SK-N-SH (cell line): ENCODE results near the gene HOXD10. TPM values are rescaled to one million over a fixed set of nuclear protein-coding genes. Genes with fewer than 3 reads are reported as not detected.

Source experiments
- ELF1 ChIP-seq: IDR thresholded peaks from 2 replicates; pipeline ENCODE4 v1.4.0; 2012
- EP300 ChIP-seq, 2 experiments: IDR thresholded peaks; 2 replicates each; pipeline versions ENCODE4 v1.4.0 to v1.6.1; 2012; ENCODE audit warnings: borderline replicate concordance in 1 of 2, low read depth in 1 of 2, low read length in 1 of 2
- EZH2phosphoT487 ChIP-seq: fragments of 200-600 bp; sonication (generic); IDR thresholded peaks from 2 replicates; pipeline ENCODE4 v1.6.1; 2017; ENCODE audit warnings: low read depth, mixed run types, mild to moderate bottlenecking, antibody characterized with exemption, moderate library complexity, borderline replicate concordance
- FOSL2 ChIP-seq: IDR thresholded peaks from 2 replicates; pipeline ENCODE4 v1.4.0; 2012; ENCODE audit warnings: low read depth, mild to moderate bottlenecking, moderate library complexity, borderline replicate concordance
- FOXJ3 ChIP-seq: sonication (generic); formaldehyde crosslinking; IDR thresholded peaks from 2 replicates; pipeline ENCODE4 v1.5.1; 2020; ENCODE audit warnings: mild to moderate bottlenecking, missing genetic modification reagents
- FOXM1 ChIP-seq: IDR thresholded peaks from 2 replicates; pipeline ENCODE4 v1.4.0; 2012; ENCODE audit warnings: low read depth, mild to moderate bottlenecking
- JUND ChIP-seq: IDR thresholded peaks from 2 replicates; pipeline ENCODE4 v1.4.0; 2012
- NFIC ChIP-seq: IDR thresholded peaks from 2 replicates; pipeline ENCODE4 v1.4.0; 2012; ENCODE audit warnings: borderline replicate concordance
- NRF1 ChIP-seq: IDR thresholded peaks from 2 replicates; pipeline ENCODE4 v1.6.1; 2012; ENCODE audit warnings: low read depth, mild to moderate bottlenecking, low read length
- POLR2AphosphoS5 ChIP-seq: IDR thresholded peaks from 2 replicates; pipeline ENCODE4 v1.6.1; 2012; ENCODE audit warnings: low read depth, low read length
- RFX5 ChIP-seq: IDR thresholded peaks from 2 replicates; pipeline ENCODE4 v1.6.1; 2012; ENCODE audit warnings: mild to moderate bottlenecking, improper control_type of control experiment, low read length
- RXRA ChIP-seq: IDR thresholded peaks from 2 replicates; pipeline ENCODE4 v1.4.0; 2012; ENCODE audit warnings: low read depth, mild to moderate bottlenecking, borderline replicate concordance
- SIN3A ChIP-seq: IDR thresholded peaks from 2 replicates; pipeline ENCODE4 v1.6.1; 2012; ENCODE audit warnings: low read depth, mild to moderate bottlenecking, low read length, moderate library complexity, borderline replicate concordance
- TAF1 ChIP-seq: IDR thresholded peaks from 2 replicates; pipeline ENCODE4 v1.6.1; 2012; ENCODE audit warnings: low read depth, mild to moderate bottlenecking, low read length, moderate library complexity, borderline replicate concordance
- TCF12 ChIP-seq: IDR thresholded peaks from 2 replicates; pipeline ENCODE4 v1.4.0; 2012
- TEAD4 ChIP-seq: IDR thresholded peaks from 2 replicates; pipeline ENCODE4 v1.4.0; 2012; ENCODE audit warnings: mild to moderate bottlenecking, borderline replicate concordance; ENCODE audit not compliant: insufficient read depth
- polyA plus RNA-seq, 3 experiments: library from polyadenylated mRNA; depleted of rRNA; stranded (reverse); fragments of >200 nt; gene quantifications; 2 replicates each; pipeline ENCODE4 v1.2.3, GENCODE V29; 2012
- TF ChIP-seq, protein P1 (sequence below): IDR thresholded peaks from 2 replicates; pipeline ENCODE4 v1.6.1; 2012; ENCODE audit warnings: mild to moderate bottlenecking, low read depth, low read length, moderate library complexity
- TF ChIP-seq, protein P2 (sequence below): fragments of 200-600 bp; sonication (generic); IDR thresholded peaks from 2 replicates; pipeline ENCODE4 v1.6.1; 2017; ENCODE audit warnings: antibody characterized with exemption, mild to moderate bottlenecking, moderate library complexity
- TF ChIP-seq, protein P3 (sequence below): IDR thresholded peaks from 2 replicates; pipeline ENCODE4 v1.4.0; 2012; ENCODE audit warnings: low read depth, borderline replicate concordance
- TF ChIP-seq, protein P4 (sequence below): fragments of 150-350 bp; IDR thresholded peaks from 2 replicates; pipeline ENCODE4 v1.6.1; 2016; ENCODE audit warnings: mild to moderate bottlenecking, low read depth, low read length
- TF ChIP-seq, protein P5 (sequence below): IDR thresholded peaks from 2 replicates; pipeline ENCODE4 v1.4.0; 2012; ENCODE audit warnings: low read depth, borderline replicate concordance
- TF ChIP-seq, protein P6 (sequence below): fragments of 150-350 bp; IDR thresholded peaks from 2 replicates; pipeline ENCODE4 v1.6.1; 2017; ENCODE audit warnings: antibody characterized with exemption, low read length, low read depth, borderline replicate concordance

HOXD10 gene
- polyA plus RNA-seq, 1 of the 3 experiments (the other 2 are of a cell fraction): 0.10 TPM

DNA sequence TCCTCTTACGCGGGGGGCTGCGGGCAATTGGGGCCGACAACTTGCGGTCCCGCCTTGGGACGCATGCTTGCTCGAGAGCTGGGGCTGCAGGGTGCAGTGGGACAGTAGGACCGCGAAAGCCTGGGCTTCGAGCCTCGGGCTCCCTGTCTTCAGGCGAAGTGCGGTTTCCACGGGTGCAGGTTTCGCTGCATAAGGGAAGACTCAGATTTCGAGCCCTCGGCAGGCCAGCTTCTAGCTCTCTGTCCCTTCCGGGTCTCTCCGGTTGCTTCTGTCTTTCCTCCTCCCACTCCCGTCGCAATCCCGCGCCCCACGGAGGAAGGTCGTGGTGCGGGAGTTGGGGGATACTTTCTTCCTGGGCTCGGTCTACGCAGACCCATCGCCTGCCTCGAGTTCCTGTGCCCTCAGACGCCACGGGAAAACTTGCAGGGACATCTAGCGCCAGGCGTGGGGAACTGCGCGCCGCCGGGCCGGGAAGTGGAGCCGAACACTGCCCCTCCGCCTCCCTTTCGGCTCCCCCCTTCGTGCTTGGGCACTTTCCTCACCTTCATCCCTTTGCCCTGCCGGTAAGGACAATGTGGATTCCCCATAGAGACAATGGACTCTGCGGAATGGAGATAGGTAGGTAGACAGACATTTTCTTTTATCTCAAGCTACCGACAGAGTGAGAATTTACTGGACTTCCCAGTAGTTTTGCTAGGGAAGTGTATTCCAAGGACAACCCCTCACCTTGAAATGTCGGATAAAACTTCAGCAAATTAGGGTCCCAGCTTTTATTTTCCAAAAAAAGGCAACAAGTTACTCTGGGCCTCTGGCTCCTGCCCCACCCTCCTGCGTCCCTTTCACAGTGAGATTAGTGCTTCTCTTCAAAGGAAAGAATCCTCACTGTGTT lies 28.3 kb upstream of the HOXD10 start (continued):
- TF ChIP-seq, protein P1, sequence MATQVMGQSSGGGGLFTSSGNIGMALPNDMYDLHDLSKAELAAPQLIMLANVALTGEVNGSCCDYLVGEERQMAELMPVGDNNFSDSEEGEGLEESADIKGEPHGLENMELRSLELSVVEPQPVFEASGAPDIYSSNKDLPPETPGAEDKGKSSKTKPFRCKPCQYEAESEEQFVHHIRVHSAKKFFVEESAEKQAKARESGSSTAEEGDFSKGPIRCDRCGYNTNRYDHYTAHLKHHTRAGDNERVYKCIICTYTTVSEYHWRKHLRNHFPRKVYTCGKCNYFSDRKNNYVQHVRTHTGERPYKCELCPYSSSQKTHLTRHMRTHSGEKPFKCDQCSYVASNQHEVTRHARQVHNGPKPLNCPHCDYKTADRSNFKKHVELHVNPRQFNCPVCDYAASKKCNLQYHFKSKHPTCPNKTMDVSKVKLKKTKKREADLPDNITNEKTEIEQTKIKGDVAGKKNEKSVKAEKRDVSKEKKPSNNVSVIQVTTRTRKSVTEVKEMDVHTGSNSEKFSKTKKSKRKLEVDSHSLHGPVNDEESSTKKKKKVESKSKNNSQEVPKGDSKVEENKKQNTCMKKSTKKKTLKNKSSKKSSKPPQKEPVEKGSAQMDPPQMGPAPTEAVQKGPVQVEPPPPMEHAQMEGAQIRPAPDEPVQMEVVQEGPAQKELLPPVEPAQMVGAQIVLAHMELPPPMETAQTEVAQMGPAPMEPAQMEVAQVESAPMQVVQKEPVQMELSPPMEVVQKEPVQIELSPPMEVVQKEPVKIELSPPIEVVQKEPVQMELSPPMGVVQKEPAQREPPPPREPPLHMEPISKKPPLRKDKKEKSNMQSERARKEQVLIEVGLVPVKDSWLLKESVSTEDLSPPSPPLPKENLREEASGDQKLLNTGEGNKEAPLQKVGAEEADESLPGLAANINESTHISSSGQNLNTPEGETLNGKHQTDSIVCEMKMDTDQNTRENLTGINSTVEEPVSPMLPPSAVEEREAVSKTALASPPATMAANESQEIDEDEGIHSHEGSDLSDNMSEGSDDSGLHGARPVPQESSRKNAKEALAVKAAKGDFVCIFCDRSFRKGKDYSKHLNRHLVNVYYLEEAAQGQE: no peak
- TF ChIP-seq, protein P2, sequence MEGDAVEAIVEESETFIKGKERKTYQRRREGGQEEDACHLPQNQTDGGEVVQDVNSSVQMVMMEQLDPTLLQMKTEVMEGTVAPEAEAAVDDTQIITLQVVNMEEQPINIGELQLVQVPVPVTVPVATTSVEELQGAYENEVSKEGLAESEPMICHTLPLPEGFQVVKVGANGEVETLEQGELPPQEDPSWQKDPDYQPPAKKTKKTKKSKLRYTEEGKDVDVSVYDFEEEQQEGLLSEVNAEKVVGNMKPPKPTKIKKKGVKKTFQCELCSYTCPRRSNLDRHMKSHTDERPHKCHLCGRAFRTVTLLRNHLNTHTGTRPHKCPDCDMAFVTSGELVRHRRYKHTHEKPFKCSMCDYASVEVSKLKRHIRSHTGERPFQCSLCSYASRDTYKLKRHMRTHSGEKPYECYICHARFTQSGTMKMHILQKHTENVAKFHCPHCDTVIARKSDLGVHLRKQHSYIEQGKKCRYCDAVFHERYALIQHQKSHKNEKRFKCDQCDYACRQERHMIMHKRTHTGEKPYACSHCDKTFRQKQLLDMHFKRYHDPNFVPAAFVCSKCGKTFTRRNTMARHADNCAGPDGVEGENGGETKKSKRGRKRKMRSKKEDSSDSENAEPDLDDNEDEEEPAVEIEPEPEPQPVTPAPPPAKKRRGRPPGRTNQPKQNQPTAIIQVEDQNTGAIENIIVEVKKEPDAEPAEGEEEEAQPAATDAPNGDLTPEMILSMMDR: peak; percentile 78
- no peak for TF ChIP-seq TCF12
- no peak for TF ChIP-seq RXRA
- no peak for TF ChIP-seq ELF1
- TF ChIP-seq, protein P3, sequence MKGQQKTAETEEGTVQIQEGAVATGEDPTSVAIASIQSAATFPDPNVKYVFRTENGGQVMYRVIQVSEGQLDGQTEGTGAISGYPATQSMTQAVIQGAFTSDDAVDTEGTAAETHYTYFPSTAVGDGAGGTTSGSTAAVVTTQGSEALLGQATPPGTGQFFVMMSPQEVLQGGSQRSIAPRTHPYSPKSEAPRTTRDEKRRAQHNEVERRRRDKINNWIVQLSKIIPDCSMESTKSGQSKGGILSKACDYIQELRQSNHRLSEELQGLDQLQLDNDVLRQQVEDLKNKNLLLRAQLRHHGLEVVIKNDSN: no peak
- no peak for TF ChIP-seq EP300 (IDR thresholded peaks at IDR 0.05; ENCODE audit: borderline replicate concordance in 1 of 2, low read depth in 1 of 2, low read length in 1 of 2)
- TF ChIP-seq RFX5: no peak
- TF ChIP-seq, protein P4, sequence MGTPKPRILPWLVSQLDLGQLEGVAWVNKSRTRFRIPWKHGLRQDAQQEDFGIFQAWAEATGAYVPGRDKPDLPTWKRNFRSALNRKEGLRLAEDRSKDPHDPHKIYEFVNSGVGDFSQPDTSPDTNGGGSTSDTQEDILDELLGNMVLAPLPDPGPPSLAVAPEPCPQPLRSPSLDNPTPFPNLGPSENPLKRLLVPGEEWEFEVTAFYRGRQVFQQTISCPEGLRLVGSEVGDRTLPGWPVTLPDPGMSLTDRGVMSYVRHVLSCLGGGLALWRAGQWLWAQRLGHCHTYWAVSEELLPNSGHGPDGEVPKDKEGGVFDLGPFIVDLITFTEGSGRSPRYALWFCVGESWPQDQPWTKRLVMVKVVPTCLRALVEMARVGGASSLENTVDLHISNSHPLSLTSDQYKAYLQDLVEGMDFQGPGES: no peak
- no peak for TF ChIP-seq FOXJ3
- TF ChIP-seq SIN3A: no peak
- TF ChIP-seq, protein P5, sequence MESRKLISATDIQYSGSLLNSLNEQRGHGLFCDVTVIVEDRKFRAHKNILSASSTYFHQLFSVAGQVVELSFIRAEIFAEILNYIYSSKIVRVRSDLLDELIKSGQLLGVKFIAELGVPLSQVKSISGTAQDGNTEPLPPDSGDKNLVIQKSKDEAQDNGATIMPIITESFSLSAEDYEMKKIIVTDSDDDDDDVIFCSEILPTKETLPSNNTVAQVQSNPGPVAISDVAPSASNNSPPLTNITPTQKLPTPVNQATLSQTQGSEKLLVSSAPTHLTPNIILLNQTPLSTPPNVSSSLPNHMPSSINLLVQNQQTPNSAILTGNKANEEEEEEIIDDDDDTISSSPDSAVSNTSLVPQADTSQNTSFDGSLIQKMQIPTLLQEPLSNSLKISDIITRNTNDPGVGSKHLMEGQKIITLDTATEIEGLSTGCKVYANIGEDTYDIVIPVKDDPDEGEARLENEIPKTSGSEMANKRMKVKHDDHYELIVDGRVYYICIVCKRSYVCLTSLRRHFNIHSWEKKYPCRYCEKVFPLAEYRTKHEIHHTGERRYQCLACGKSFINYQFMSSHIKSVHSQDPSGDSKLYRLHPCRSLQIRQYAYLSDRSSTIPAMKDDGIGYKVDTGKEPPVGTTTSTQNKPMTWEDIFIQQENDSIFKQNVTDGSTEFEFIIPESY: no peak
- TF ChIP-seq, protein P6, sequence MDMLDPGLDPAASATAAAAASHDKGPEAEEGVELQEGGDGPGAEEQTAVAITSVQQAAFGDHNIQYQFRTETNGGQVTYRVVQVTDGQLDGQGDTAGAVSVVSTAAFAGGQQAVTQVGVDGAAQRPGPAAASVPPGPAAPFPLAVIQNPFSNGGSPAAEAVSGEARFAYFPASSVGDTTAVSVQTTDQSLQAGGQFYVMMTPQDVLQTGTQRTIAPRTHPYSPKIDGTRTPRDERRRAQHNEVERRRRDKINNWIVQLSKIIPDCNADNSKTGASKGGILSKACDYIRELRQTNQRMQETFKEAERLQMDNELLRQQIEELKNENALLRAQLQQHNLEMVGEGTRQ: no peak
- TF ChIP-seq POLR2AphosphoS5: no peak
- no peak for TF ChIP-seq JUND
- no peak for TF ChIP-seq TAF1
- no peak for TF ChIP-seq FOSL2
- no peak for TF ChIP-seq TEAD4
- no peak for TF ChIP-seq NFIC
- no peak for TF ChIP-seq FOXM1
- TF ChIP-seq EZH2phosphoT487: peak; percentile 77; the same call in 1 of the 2 replicates
- TF ChIP-seq NRF1: no peak
